ENCODE data around the gene GSN. TPM values are rescaled to one million over a fixed set of nuclear protein-coding genes. Genes with fewer than 3 reads are reported as not detected.

The GSN gene
- total RNA-seq, 4 donors from 2014 or later: 364 to 571 (median 480) TPM

GRCh38 chr9:121233906-121234831 lies 33.8 kb upstream of the GSN start:
- no peak for DNase-seq
- Histone ChIP-seq H3K36me3 (no peaks in the 10 kb centered on the region), H3K9me3 (no peaks in the 10 kb centered on the region), H3K27me3 (no peaks in the 10 kb centered on the region), H3K4me1 (no peaks in the 10 kb centered on the region), H3K27ac (no peak overlapping the region), H3K4me3 (no peak overlapping the region)
- TF ChIP-seq CTCF (IDR thresholded peaks at IDR 0.05) (no peak), POLR2A (IDR thresholded peaks at IDR 0.05) (no peak)

DNA sequence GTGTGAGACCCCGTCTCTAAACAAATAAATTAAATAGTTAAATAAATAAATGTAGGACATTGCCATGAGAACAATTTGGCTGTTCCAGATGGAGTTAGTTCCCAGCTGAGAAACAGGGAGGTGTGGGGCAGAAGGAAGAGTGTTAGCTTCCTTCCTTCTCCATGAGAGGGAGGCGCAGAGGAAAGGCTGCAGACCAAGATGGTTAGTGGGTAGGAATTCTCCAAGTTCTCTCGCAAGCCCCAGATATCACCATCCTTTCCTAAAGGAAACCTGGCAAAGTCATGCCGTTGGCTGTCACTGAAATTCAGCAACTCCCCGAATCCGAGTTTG lies 33.2 kb upstream of the GSN start:
- no peak overlapping the region for H3K27ac ChIP-seq
- no peak for TF ChIP-seq CTCF (IDR thresholded peaks at IDR 0.05)
- no peak for TF ChIP-seq POLR2A (IDR thresholded peaks at IDR 0.05)
- no peak overlapping the region for H3K4me3 ChIP-seq
- DNase-seq: no peak
- no peaks in the 10 kb centered on the region for H3K4me1 ChIP-seq
- no peaks in the 10 kb centered on the region for H3K9me3 ChIP-seq
- no peaks in the 10 kb centered on the region for H3K27me3 ChIP-seq
- no peaks in the 10 kb centered on the region for H3K36me3 ChIP-seq

DNA sequence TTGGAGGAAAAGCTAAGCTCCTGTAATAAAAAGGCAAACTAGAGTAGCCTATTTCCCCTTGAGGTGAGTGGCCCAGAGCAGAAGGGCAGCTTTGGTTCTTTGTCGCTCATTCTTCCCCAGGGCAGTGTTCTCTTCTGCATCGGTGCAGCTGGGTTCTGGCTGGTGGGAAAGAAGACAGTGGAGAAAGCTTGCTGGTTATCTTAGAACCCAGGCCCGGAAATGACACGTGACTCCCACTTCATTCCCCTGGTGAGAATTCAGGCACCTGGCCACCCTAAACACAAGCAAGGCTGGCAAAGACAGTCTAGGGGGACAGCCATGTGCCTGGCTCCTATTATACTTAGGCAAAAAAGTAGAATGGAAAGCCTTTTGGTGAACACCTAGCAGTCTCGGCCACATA lies 32.5 kb upstream of the GSN start:
- no peak for TF ChIP-seq POLR2A (IDR thresholded peaks at IDR 0.05)
- TF ChIP-seq CTCF (IDR thresholded peaks at IDR 0.05): no peak
- Histone ChIP-seq H3K4me3 (no peak overlapping the region), H3K36me3 (no peaks in the 10 kb centered on the region), H3K4me1 (no peaks in the 10 kb centered on the region), H3K27ac (no peak overlapping the region), H3K9me3 (no peaks in the 10 kb centered on the region), H3K27me3 (no peaks in the 10 kb centered on the region)
- no peak for DNase-seq

DNA sequence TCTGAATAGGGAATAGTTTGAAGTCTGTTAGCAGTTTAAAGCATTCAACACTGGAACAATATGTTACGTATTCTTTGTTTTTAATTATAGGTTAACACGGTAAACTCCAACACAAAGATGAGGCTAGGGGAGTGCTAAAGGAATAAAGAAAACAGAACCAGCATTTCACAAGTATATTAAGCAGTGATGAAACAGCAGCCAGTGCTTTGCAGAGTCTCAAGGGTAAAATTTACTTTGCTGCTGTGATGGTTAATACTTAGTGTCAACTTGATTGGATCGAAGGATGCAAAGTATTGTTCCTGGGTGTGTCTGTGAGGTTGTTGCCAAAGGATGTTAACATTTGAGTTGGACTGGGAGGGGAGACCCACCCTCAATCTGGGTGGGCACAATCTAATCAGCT lies 30.0 kb upstream of the GSN start:
- H3K27me3 ChIP-seq: no peaks in the 10 kb centered on the region
- H3K36me3 ChIP-seq: no peaks in the 10 kb centered on the region
- TF ChIP-seq CTCF (IDR thresholded peaks at IDR 0.05) (no peak), POLR2A (IDR thresholded peaks at IDR 0.05) (no peak)
- no peak for DNase-seq
- no peak overlapping the region for H3K4me3 ChIP-seq
- no peak overlapping the region for H3K27ac ChIP-seq
- H3K9me3 ChIP-seq: no peaks in the 10 kb centered on the region
- no peaks in the 10 kb centered on the region for H3K4me1 ChIP-seq

DNA sequence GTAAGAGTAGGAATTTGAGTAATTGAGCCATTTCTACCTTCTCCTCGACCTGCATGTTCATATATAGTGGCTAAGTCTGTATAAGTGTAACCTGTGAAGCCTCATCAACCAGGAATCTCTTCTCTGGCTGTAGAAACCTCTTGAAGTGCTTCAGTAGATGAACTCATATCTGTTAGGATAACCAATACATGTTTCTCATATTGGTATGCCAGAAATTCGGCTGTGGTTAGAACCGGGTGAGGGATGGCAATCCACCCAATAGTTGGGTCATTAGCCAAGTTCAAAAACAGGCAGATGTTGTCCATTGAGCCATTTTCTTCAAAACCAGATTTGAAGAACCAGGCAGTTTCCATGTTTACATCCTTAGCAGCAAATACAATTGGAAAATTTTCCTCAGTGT lies 28.9 kb upstream of the GSN start:
- Histone ChIP-seq H3K4me3 (no peak overlapping the region), H3K27me3 (no peaks in the 10 kb centered on the region), H3K27ac (no peak overlapping the region), H3K4me1 (no peaks in the 10 kb centered on the region), H3K36me3 (no peaks in the 10 kb centered on the region), H3K9me3 (no peaks in the 10 kb centered on the region)
- no peak for TF ChIP-seq POLR2A (IDR thresholded peaks at IDR 0.05)
- TF ChIP-seq CTCF (IDR thresholded peaks at IDR 0.05): no peak
- DNase-seq: no peak

All from Peyer's patch (tissue), 4 donors.